ENCODE measurements around the gene ZNF511.

The ZNF511 gene

GRCh38 chr10:133328358-133329343 lies 19.9 kb downstream of the ZNF511 start:
- H3K9me3 ChIP-seq (ENCODE audit: insufficient read depth, low read depth, low read length): no peaks in the 10 kb centered on the region; the same call in 1 of the 2 replicates
- no peak overlapping the region for H3K27ac ChIP-seq (ENCODE audit: low read depth, low read length)
- no peaks in the 10 kb centered on the region for H3K36me3 ChIP-seq (ENCODE audit: insufficient read depth, low read length)
- H3K9ac ChIP-seq (ENCODE audit: low read depth, low read length): no peak overlapping the region
- H3K27me3 ChIP-seq (ENCODE audit: insufficient read depth, low read length): peaks cover 84% of the 10 kb centered on the region
- peaks cover 6% of the 10 kb centered on the region for H3K4me1 ChIP-seq (ENCODE audit: insufficient read depth, low read length)
- WGBS: 88% methylated on average over 15 of the region's 15 CpGs
- H3K4me3 ChIP-seq (ENCODE audit: low read length): no peak overlapping the region

DNA sequence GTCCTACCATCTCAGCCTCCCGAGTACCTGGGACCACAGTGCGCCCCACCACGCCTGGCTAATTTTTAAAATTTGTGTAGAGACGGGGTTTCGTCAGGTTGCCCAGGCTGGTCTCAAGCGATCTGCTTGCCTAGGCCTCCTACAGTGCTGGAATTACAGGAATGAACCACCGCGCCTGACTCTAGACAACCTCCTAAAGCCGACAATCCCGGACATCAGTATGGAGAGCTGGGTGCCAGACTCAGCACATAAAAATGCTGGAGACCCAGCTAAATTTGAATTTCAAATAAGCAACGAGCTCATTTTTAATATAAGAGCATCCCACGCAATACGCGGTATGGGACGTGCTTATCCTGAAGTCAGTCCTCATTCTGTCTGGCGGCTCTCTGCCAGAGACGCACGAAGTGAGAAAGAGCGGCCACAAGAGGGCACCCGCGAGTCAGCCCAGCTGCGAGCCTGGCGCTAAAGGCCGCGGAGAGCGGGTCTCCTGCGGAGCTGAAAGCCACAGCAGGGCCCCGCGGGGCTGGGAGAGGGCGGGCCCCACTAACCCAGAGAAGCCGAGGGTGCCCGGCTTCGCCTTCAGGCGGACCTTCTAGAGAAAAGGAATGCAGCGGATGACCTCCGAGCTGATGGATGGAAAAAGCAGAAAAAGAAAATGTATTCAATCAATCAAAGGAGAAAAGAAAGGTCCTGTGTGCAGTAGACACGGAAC lies 20.9 kb downstream of the ZNF511 start:
- Histone ChIP-seq H3K9ac (ENCODE audit: low read depth, low read length) (no peak overlapping the region), H3K36me3 (ENCODE audit: insufficient read depth, low read length) (no peaks in the 10 kb centered on the region), H3K4me3 (ENCODE audit: low read length) (peak overlapping the region; percentile 22), H3K9me3 (ENCODE audit: insufficient read depth, low read depth, low read length) (no peaks in the 10 kb centered on the region; the same call in 1 of the 2 replicates), H3K27me3 (ENCODE audit: insufficient read depth, low read length) (peaks cover 93% of the 10 kb centered on the region), H3K27ac (ENCODE audit: low read depth, low read length) (no peak overlapping the region), H3K4me1 (ENCODE audit: insufficient read depth, low read length) (peaks cover 6% of the 10 kb centered on the region)
- WGBS: 7% methylated on average over 37 of the region's 37 CpGs

DNA sequence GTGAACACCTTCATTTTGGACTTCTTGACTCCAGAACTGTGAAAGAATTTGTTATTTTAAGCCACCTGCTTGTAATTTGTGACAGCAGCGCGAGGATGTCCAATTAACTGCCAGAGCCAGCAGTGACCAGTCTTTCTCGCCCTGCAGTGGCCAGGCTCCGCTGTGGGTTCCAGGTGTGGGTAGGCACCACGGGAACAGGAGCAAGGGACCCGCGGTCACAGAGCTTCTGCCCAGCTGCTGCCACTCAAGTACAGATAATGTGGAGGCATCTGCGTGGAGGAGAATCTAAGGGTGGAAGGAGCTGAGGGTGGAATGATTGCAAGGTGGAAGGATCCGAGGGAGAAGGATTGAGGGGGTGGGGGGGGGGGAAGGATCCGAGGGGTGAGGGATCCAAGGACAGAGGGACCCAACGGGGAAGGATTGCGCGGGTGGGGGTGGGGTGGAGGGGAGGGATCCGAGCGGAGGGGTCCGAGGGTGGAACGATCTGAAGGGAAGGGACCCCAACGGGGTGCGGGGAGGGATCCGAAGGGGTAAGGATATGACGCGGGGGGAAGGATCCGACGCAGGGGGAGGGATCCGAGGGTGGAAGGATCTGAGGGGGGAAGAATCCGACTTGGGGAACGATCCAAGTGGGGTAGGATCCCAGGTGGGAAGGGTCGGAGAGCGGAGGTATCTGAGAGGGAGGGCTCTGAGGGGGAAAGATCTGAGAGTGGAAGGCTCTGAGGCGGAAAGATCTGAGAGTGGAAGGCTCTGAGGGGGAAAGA lies 24.4 kb downstream of the ZNF511 start:
- Histone ChIP-seq H3K27ac (ENCODE audit: low read depth, low read length) (no peak overlapping the region), H3K9me3 (ENCODE audit: insufficient read depth, low read depth, low read length) (no peaks in the 10 kb centered on the region; the same call in 1 of the 2 replicates), H3K4me1 (ENCODE audit: insufficient read depth, low read length) (peaks cover 6% of the 10 kb centered on the region), H3K4me3 (ENCODE audit: low read length) (no peak overlapping the region), H3K27me3 (ENCODE audit: insufficient read depth, low read length) (peaks cover 93% of the 10 kb centered on the region), H3K9ac (ENCODE audit: low read depth, low read length) (no peak overlapping the region), H3K36me3 (ENCODE audit: insufficient read depth, low read length) (no peaks in the 10 kb centered on the region)
- 66% methylated on average over 30 of the region's 30 CpGs for WGBS

- H3K27me3 ChIP-seq (ENCODE audit: insufficient read depth, low read length): peaks cover 78% of the 10 kb centered on the region
- peak overlapping the region; percentile 49 for H3K4me3 ChIP-seq (ENCODE audit: low read length)
- no peaks in the 10 kb centered on the region for H3K4me1 ChIP-seq (ENCODE audit: insufficient read depth, low read length)
- no peaks in the 10 kb centered on the region for H3K36me3 ChIP-seq (ENCODE audit: insufficient read depth, low read length)
- WGBS: 22% methylated on average over 51 of the region's 51 CpGs
- no peak overlapping the region; the same call in 1 of the 2 replicates for H3K9ac ChIP-seq (ENCODE audit: low read depth, low read length)
- no peak overlapping the region for H3K27ac ChIP-seq (ENCODE audit: low read depth, low read length)
- no peaks in the 10 kb centered on the region; the same call in 1 of the 2 replicates for H3K9me3 ChIP-seq (ENCODE audit: insufficient read depth, low read depth, low read length)
These were observed 26.0 kb downstream of the ZNF511 start for GRCh38 chr10:133334503-133335245.

DNA sequence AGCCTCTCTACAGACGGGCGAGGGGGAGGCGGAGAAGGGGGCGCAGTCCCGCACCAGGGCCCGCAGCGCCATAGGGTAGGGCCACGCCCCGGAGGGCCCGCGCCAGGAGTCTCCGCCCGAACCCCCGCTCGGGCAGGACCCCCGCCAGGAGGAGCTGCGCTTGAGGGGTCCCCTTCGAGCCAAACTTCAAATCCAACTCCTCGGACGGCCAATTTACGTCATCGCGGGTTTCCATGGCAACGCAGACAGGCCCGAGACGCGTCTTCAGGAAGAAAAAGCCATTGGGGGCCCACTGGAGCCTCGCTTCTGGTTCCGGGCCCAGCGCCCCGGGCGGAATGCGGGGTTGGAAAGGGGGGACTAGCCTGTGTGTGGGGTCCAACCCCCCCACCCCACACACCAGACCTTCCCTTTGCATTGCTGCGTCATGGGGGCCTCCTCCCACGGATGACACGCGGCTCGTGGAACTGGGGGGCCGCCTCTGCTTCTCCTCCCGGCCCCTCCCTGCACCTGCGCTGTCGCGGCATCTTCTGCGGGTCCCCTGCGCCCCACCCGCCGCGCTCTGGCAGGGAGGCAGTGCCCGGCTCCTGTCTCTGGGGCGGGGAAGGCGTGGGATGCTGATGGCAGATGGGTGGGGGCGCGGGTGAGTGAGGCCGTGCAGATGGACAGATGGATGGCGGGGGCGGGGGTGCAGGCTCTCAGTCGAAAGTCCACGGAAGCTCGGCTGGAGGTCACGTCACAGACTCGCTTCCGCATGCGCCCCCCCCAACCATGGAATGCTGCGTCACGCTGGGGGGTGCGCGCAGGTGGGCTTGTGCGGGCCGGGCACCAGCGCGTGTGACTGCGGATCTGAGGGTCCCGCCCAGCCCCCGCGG lies 26.8 kb downstream of the ZNF511 start:
- H3K9me3 ChIP-seq (ENCODE audit: insufficient read depth, low read depth, low read length): no peaks in the 10 kb centered on the region; the same call in 1 of the 2 replicates
- H3K9ac ChIP-seq (ENCODE audit: low read depth, low read length): no peak overlapping the region
- WGBS: 10% methylated on average over 70 of the region's 75 CpGs
- H3K4me1 ChIP-seq (ENCODE audit: insufficient read depth, low read length): no peaks in the 10 kb centered on the region
- peak overlapping the region; percentile 49 for H3K4me3 ChIP-seq (ENCODE audit: low read length)
- H3K27me3 ChIP-seq (ENCODE audit: insufficient read depth, low read length): peaks cover 76% of the 10 kb centered on the region
- H3K27ac ChIP-seq (ENCODE audit: low read depth, low read length): no peak overlapping the region
- H3K36me3 ChIP-seq (ENCODE audit: insufficient read depth, low read length): no peaks in the 10 kb centered on the region

- Histone ChIP-seq H3K4me1 (ENCODE audit: insufficient read depth, low read length) (no peaks in the 10 kb centered on the region), H3K36me3 (ENCODE audit: insufficient read depth, low read length) (no peaks in the 10 kb centered on the region), H3K4me3 (ENCODE audit: low read length) (no peak overlapping the region), H3K9me3 (ENCODE audit: insufficient read depth, low read depth, low read length) (no peaks in the 10 kb centered on the region; the same call in 1 of the 2 replicates), H3K9ac (ENCODE audit: low read depth, low read length) (no peak overlapping the region), H3K27ac (ENCODE audit: low read depth, low read length) (no peak overlapping the region), H3K27me3 (ENCODE audit: insufficient read depth, low read length) (peaks cover 70% of the 10 kb centered on the region)
- WGBS: 15% methylated on average over 40 of the region's 41 CpGs
These were observed 27.4 kb downstream of the ZNF511 start for GRCh38 chr10:133336118-133336576.

DNA sequence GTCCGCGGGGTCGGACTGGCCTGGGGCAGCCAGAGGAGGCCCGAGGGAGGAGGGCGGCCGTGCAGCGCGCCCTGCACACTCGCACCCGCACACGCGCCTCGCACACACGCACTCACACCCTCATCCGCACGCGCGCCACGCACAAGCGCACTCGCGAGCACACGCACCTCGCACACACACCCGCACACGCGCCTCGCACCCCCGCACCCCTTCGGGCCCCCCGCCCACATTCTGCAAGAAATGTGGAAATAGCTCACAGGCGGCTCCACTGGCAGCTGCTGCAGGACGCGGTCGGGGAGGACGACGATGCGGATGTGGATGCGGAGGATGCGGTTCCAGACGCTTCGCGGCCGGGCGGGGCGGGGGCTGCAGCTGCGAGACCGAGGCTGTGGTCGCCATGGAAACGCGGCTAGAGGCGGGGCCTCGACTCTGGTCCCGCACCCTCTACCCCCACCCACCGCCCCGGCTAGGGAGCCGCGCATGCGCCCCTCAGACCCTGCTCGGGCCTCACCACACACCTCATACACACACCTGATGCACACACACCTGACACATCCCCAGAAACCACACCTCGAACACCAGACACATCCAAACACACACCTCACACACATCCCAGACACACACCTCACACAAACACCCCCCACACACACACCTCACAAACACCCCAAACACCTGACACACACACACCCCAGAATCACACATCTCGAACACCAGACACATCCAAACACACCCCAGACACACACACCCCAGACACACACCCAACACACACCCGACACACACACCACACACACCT lies 28.1 kb downstream of the ZNF511 start, which contains the start of gene CALY:
Gene CALY (minus strand): TSS at position 320 of the 793 bp plus-strand sequence. CDS start 7,907 bp downstream, outside the sequence.
- no peaks in the 10 kb centered on the region for H3K4me1 ChIP-seq (ENCODE audit: insufficient read depth, low read length)
- H3K27ac ChIP-seq (ENCODE audit: low read depth, low read length): no peak within 1 kb of the TSS
- 29% methylated on average over 63 of the region's 63 CpGs for WGBS
- H3K9me3 ChIP-seq (ENCODE audit: insufficient read depth, low read depth, low read length): no peaks in the 10 kb centered on the region; the same call in 1 of the 2 replicates
- no peak within 1 kb of the TSS for H3K4me3 ChIP-seq (ENCODE audit: low read length)
- H3K36me3 ChIP-seq (ENCODE audit: insufficient read depth, low read length): no peaks in the 10 kb centered on the region
- peaks cover 64% of the 10 kb centered on the region for H3K27me3 ChIP-seq (ENCODE audit: insufficient read depth, low read length)
- H3K9ac ChIP-seq (ENCODE audit: low read depth, low read length): no peak within 1 kb of the TSS

DNA sequence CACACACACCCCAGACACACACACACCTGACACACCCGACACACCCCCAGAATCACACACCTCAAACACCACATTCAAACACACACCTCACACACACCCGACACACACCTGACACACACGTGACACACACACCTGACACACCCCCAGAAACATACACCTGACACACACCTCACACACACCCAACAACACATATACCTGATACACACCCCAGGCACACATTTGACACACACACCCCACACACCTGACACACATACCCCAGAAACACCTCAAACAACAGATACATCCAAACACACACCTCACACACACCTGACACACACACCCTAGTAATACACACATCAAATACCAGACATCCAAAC lies 28.6 kb downstream of the ZNF511 start:
- H3K27ac ChIP-seq (ENCODE audit: low read depth, low read length): no peak overlapping the region
- H3K9me3 ChIP-seq (ENCODE audit: insufficient read depth, low read depth, low read length): no peaks in the 10 kb centered on the region
- H3K9ac ChIP-seq (ENCODE audit: low read depth, low read length): no peak overlapping the region
- H3K36me3 ChIP-seq (ENCODE audit: insufficient read depth, low read length): no peaks in the 10 kb centered on the region
- peaks cover 58% of the 10 kb centered on the region for H3K27me3 ChIP-seq (ENCODE audit: insufficient read depth, low read length)
- 82% methylated on average over 3 of the region's 3 CpGs for WGBS
- no peak overlapping the region for H3K4me3 ChIP-seq (ENCODE audit: low read length)
- no peaks in the 10 kb centered on the region for H3K4me1 ChIP-seq (ENCODE audit: insufficient read depth, low read length)

Measured in HUES64 (cell line).